ENCODE results near the gene ATP5PO.

DNA sequence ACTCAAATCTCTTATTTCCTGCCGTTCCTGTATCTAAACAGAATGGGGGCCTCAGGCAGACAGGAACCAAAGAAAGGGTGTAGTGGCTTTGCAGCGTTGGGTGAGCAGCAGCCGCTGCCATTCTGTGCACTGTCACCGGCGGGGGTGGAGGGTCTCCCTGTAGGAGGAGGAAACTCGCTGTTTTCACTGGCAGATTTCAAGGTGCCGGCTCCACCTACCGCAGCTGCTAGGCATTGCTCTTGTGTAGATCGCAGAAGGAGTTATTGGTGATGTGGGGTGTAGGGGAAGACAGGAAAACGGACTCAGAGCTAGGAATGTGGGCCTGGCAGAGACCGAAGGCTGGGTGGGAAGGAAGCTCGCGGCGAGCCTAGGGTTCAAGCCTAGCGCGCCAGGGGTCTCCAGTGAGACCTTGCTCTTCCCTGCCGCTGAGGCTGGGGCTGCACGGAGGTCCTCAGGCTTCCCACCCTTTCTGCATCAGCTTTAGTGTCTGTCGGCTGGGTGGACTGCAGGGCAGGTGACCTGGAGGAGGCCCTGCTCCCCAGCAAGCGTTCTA, 20.8 kb downstream of the ATP5PO start:
- TF ChIP-seq, protein P1, sequence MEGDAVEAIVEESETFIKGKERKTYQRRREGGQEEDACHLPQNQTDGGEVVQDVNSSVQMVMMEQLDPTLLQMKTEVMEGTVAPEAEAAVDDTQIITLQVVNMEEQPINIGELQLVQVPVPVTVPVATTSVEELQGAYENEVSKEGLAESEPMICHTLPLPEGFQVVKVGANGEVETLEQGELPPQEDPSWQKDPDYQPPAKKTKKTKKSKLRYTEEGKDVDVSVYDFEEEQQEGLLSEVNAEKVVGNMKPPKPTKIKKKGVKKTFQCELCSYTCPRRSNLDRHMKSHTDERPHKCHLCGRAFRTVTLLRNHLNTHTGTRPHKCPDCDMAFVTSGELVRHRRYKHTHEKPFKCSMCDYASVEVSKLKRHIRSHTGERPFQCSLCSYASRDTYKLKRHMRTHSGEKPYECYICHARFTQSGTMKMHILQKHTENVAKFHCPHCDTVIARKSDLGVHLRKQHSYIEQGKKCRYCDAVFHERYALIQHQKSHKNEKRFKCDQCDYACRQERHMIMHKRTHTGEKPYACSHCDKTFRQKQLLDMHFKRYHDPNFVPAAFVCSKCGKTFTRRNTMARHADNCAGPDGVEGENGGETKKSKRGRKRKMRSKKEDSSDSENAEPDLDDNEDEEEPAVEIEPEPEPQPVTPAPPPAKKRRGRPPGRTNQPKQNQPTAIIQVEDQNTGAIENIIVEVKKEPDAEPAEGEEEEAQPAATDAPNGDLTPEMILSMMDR (IDR thresholded peaks at IDR 0.05) = no peak
- no peak for TF ChIP-seq EZH2 (IDR thresholded peaks at IDR 0.05; ENCODE audit: borderline replicate concordance, insufficient read depth, low read depth, low read length, poor library complexity, severe bottlenecking)

All from B cell (primary cell).